Activated gamma-delta T cell (primary cell): ENCODE results near the gene PRCD.

Experiments
- DNase-seq: peaks from one replicate; lab custom pipeline; 2025; lab: John Stamatoyannopoulos, UW

The PRCD gene

GRCh38 chr17:76540381-76541300 lies 797 bp downstream of the PRCD start:
- no peak for DNase-seq

GRCh38 chr17:76541739-76542454 lies 2.1 kb downstream of the PRCD start:
- DNase-seq: no peak

GRCh38 chr17:76542566-76542971 lies 2.7 kb downstream of the PRCD start:
- DNase-seq: no peak

GRCh38 chr17:76542984-76543383 lies 3.1 kb downstream of the PRCD start:
- no peak for DNase-seq

- DNase-seq: no peak
Measured at GRCh38 chr17:76543482-76543825, 3.6 kb downstream of the PRCD start.

GRCh38 chr17:76543826-76544545 lies 4.1 kb downstream of the PRCD start:
- DNase-seq: no peak

- DNase-seq: no peak
Measured at GRCh38 chr17:76544546-76545365, 4.9 kb downstream of the PRCD start.

- DNase-seq: no peak
Measured at GRCh38 chr17:76545918-76546555, 6.2 kb downstream of the PRCD start.

GRCh38 chr17:76546556-76547182 lies 6.8 kb downstream of the PRCD start:
- DNase-seq: no peak

- DNase-seq: no peak
Measured at GRCh38 chr17:76547183-76547641, 7.4 kb downstream of the PRCD start.

- no peak for DNase-seq
Measured at GRCh38 chr17:76547642-76548202, 7.9 kb downstream of the PRCD start.

- DNase-seq: no peak
Measured at GRCh38 chr17:76548378-76549214, 8.8 kb downstream of the PRCD start.

GRCh38 chr17:76549215-76549518 lies 9.3 kb downstream of the PRCD start:
- no peak for DNase-seq

- no peak for DNase-seq
Measured at GRCh38 chr17:76549539-76549938, 9.7 kb downstream of the PRCD start.

GRCh38 chr17:76550712-76551615 lies 11.1 kb downstream of the PRCD start:
- DNase-seq: no peak

GRCh38 chr17:76551685-76552084 lies 11.8 kb downstream of the PRCD start:
- no peak for DNase-seq

GRCh38 chr17:76553178-76553908 lies 13.5 kb downstream of the PRCD start:
- no peak for DNase-seq

- DNase-seq: no peak
Measured at GRCh38 chr17:76554131-76554530, 14.3 kb downstream of the PRCD start.
